H1 (cell line): ENCODE measurements around the gene TSPAN4.

ENCODE experiments used
- CBX5 ChIP-seq: fragments of 300-800, 300-1000 bp; sonication (generic); IDR thresholded peaks from 2 replicates; pipeline ENCODE4 v1.7.1; 2016; ENCODE audit warnings: antibody characterized with exemption, low read length, low read depth
- EZH2 ChIP-seq: fragments of 200-600 bp; sonication (generic); IDR thresholded peaks from 2 replicates; pipeline ENCODE4 v1.7.1; 2012; ENCODE audit warnings: low read depth, mild to moderate bottlenecking, moderate library complexity, low read length, inconsistent platforms; ENCODE audit not compliant: severe bottlenecking
- HDAC2 ChIP-seq, 2 experiments: fragments of 300-600 bp in 1 of 2; sonication (generic) in 1 of 2; IDR thresholded peaks; 2 replicates each; pipeline ENCODE4 v1.6.1; 2011 to 2012; ENCODE audit warnings: low read depth in 2 of 2, low read length in 2 of 2, mild to moderate bottlenecking in 2 of 2, moderate library complexity in 2 of 2, borderline replicate concordance in 1 of 2, inconsistent platforms in 1 of 2
- POLR2A ChIP-seq, 2 experiments: IDR thresholded peaks; 1 replicate in 1 of 2; 2 replicates in 1 of 2; pipeline ENCODE4 v1.6.1; 2011; ENCODE audit warnings: low read depth in 2 of 2, low read length in 2 of 2, mild to moderate bottlenecking in 2 of 2; ENCODE audit errors: control extremely low read depth in 1 of 2
- RNF2 ChIP-seq: fragments of 200-900, 300-1000 bp; sonication (generic); IDR thresholded peaks from 2 replicates; pipeline ENCODE4 v1.7.1; 2016; ENCODE audit warnings: borderline replicate concordance, low read depth, mild to moderate bottlenecking, antibody characterized with exemption, low read length; ENCODE audit not compliant: poor library complexity, severe bottlenecking; ENCODE audit errors: missing control alignments

- TF ChIP-seq CBX5: no peak
- no peak for TF ChIP-seq HDAC2 (IDR thresholded peaks at IDR 0.05; ENCODE audit: borderline replicate concordance in 1 of 2, low read depth in 2 of 2, low read length in 2 of 2)
- TF ChIP-seq RNF2: no peak
- peak in 1 of 2 experiments; percentile 33; a peak in 1 of 3 replicates for TF ChIP-seq POLR2A (IDR thresholded peaks at IDR 0.05; ENCODE audit: control extremely low read depth in 1 of 2, low read depth in 2 of 2, low read length in 2 of 2)
- no peak for TF ChIP-seq EZH2
Observed at GRCh38 chr11:815675-816432, 26.8 kb upstream of the TSPAN4 start.
